GM03348 (cell line): ENCODE data around the gene SHISA6.

Experiments
- DNase-seq: peaks from one replicate; pipeline ENCODE4 v3.0.0; 2012; ENCODE audit warnings: low spot score

The SHISA6 gene

GRCh38 chr17:11459861-11460331 is 218.9 kb downstream of the SHISA6 start:
- no peak for DNase-seq

- no peak for DNase-seq
These were observed 221.1 kb downstream of the SHISA6 start for GRCh38 chr17:11461993-11462548.

GRCh38 chr17:11467639-11468038 is 226.6 kb downstream of the SHISA6 start:
- DNase-seq, result no peak

GRCh38 chr17:11485336-11486100 is 244.5 kb downstream of the SHISA6 start:
- DNase-seq, result no peak

- no peak for DNase-seq
These were observed 245.3 kb downstream of the SHISA6 start for GRCh38 chr17:11486101-11486867.

- DNase-seq, result no peak
These were observed 245.9 kb downstream of the SHISA6 start for GRCh38 chr17:11486868-11487310.

- no peak for DNase-seq
These were observed 246.5 kb downstream of the SHISA6 start for GRCh38 chr17:11487469-11487868.

- DNase-seq, result no peak
These were observed 247.4 kb downstream of the SHISA6 start for GRCh38 chr17:11488407-11488806.

- DNase-seq, result no peak
These were observed 249.2 kb downstream of the SHISA6 start for GRCh38 chr17:11490171-11490755.

- no peak for DNase-seq
These were observed 251.5 kb downstream of the SHISA6 start for GRCh38 chr17:11492511-11492910.

GRCh38 chr17:11493936-11494335 is 252.9 kb downstream of the SHISA6 start:
- DNase-seq, result no peak

- DNase-seq, result no peak
These were observed 254.6 kb downstream of the SHISA6 start for GRCh38 chr17:11495613-11496012.

GRCh38 chr17:11499881-11500280 is 258.9 kb downstream of the SHISA6 start:
- no peak for DNase-seq

GRCh38 chr17:11503308-11504035 is 262.5 kb downstream of the SHISA6 start:
- DNase-seq, result no peak

GRCh38 chr17:11506635-11507034 is 265.6 kb downstream of the SHISA6 start:
- no peak for DNase-seq

GRCh38 chr17:11511696-11512095 is 270.7 kb downstream of the SHISA6 start:
- DNase-seq, result no peak

- DNase-seq, result no peak
These were observed 273.6 kb downstream of the SHISA6 start for GRCh38 chr17:11514565-11514964.

- no peak for DNase-seq
These were observed 274.1 kb downstream of the SHISA6 start for GRCh38 chr17:11514981-11515680.

GRCh38 chr17:11515901-11516300 is 274.9 kb downstream of the SHISA6 start:
- no peak for DNase-seq

GRCh38 chr17:11535231-11535630 is 294.2 kb downstream of the SHISA6 start:
- no peak for DNase-seq

- no peak for DNase-seq
These were observed 297.4 kb downstream of the SHISA6 start for GRCh38 chr17:11538366-11538765.
